DMS 273 treated with DMSO at 0.1 percent for 48 hours (cell line): ENCODE results near the gene CETP.
"Not testable (repeated sequence)": the region's sequence is repeated elsewhere in the genome, so short reads cannot be mapped to it uniquely, and the experiment has no call there.

ENCODE experiments used
- DNase-seq: peaks from one replicate; lab custom pipeline; 2025; lab: John Stamatoyannopoulos, UW

Gene CETP

GRCh38 chr16:56998861-56999260, 37.1 kb downstream of the CETP start:
- no peak for DNase-seq

DNA sequence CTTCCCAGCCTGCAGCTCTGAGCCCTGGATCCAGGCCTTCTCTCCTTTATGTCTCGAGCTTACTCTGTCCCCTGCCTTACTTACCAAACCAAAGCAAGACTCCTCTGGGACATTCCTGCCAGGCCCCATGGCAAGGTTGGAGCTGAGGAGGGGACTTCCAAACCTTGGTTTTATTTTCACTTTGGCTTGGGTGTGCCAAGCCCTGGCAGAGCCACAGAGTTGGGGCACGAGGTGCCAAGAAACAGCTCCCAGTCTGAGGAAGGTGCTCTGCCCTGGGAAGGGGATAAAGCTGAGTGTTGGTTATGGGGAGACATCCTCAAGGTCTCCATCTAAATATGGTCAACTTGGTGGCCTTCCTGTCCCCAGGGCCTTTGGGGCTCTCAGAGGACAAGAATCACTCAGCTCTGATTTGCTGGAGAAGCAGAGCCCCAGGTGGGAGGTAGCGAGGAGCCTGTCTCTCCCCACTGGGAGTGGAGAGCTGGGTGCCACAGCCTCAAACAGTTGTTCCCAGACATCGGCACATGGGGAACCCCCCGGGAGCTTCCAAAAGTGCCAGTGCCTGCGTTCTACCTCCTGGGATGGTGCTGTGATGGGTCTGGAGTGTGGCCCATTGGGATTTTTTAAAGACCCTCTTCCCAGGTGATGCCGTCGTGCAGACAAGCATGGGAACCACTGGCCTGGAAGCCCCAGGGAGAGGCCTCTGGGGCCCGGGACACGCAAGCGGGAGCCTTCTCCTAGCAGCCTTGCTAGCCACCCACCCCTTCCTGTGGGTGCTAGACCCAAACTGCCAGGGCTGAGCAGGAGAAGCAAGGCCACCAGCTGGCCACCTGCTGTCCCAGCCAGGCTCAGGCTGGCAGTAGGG, 37.9 kb downstream of the CETP start:
- DNase-seq = no peak

GRCh38 chr16:57000271-57001025, 38.7 kb downstream of the CETP start:
- DNase-seq = no peak

GRCh38 chr16:57001026-57001679, 39.4 kb downstream of the CETP start:
- no peak for DNase-seq

DNA sequence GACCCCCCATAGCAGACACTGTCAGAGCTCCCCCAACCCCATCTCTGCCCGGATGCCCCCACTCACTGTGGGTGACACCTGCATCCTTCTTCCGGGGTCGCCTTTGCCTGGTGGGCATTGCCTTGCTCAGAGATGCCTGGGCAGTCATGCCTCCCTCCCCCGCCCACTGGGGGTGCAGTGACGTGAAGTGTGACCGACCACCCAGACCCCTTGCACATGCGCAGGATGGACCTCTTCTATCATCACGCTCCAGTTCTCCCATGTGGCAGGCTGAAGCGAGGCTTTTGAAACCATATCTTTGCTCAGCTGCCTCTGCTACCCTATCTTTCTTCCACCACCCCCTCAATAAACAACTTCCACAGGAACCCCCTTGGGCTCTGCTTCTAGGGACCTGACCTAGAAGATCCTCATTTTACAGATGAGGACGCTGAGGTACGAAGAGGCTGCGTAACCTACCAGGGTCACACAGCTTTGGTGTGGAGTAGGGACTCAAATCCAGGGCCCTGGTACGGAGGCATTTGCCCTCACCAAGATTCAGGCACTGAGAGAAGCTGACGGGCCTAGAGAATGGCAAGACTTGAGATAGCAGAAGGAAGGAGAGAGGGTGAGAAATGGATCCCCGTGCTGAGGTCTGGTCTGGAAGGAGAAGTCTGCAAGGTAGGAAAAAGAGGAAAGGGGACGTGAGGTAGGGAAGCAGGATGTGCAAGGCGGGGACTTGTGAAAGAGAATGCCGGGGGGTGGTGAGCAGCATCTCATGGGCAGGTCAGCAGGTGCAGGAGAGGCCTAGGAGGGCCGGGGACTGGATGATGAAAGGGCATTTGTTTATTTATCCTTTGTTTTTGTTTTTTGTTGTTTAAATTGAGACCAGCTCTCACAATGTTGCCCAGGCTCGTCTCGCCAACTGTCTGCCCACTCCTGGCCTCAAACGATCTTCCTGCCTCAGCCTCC, 42.0 kb downstream of the CETP start:
- no peak for DNase-seq

- no peak for DNase-seq
Measured at GRCh38 chr16:57004387-57005250, 42.9 kb downstream of the CETP start.

GRCh38 chr16:57005597-57005996, 43.8 kb downstream of the CETP start:
- DNase-seq = not testable (repeated sequence)

DNA sequence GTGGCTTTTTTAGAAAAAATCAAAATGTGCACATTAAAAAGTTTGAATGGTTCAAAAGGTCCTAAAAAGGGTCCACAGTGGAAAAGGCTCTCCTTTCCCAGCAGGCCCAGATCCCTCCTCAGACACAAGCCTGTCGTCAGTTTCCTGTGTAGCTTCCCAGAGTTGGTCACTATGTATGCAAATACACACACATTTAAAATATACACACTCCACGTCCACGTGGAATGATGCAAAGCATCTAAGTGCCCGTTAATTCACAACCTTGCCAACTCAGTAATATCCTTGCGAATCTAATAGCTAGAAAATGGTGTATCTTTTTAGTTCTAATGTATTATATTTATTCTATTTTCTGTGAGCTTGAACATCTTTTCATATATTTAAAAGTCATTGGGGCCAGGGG, 45.3 kb downstream of the CETP start:
- DNase-seq = no peak

DNA sequence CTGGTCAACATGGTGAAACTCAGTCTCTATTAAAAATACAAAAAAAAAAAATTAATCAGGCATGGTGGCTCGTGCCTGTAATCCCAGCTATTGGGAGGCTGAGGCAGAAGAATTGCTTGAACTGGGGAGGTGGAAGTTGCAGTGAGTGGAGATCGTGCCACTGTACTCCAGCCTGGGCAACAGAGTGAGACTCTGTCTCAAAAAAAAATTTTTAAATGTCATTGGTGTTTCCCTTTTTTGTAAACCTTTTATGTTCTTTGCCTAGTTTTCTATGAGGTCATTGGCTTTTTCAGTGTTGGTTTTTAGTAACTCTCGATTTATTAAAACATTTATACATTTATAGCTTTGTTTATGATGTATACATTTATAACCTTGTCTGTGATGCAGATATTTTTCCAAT, 45.8 kb downstream of the CETP start:
- DNase-seq = no peak

GRCh38 chr16:57008440-57008839, 46.7 kb downstream of the CETP start:
- no peak for DNase-seq

DNA sequence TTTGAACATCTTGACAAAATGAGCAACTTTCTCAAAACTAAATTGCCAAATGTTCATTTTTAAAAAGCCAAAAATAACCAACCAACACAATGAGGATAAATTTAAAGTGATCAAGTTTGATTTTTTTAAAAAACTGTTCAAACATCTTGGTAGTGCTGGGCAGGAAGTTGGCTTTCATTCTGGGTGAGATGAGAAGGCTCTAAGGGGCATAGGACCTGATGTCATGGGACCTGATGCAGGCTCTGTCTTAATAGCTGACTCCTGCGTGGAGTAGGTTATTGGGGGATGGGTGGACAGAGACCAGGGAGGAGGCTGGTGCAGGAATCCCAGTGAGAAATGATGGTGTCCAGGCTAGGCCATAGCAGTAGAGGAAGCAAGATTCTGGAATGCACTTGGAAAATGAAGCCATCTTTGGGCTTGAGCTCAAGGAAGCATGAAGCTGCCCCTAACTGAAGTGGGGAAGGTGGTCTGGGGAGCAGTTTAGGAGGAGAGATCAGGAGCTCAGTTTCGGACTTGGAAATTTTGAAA, 48.0 kb downstream of the CETP start:
- no peak for DNase-seq

DNA sequence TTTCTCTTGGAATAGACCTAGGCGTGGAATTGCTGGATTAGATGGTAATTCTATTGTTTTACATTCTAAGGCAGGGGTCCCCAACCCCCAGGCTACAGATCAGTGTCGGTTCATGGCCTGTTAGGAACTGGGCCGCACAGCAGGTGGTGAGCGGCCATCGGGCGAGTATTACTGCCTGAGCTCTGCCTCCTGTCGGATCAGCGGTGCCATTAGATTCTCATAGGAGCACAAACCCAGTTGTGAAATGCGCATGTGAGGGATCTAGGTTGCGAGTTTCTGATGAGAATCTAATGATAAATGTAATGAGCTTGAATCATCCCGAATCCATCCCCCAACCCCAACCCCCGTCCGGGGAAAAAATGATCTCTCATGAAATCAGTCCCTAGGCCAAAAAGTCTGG, 50.6 kb downstream of the CETP start:
- DNase-seq = no peak

DNA sequence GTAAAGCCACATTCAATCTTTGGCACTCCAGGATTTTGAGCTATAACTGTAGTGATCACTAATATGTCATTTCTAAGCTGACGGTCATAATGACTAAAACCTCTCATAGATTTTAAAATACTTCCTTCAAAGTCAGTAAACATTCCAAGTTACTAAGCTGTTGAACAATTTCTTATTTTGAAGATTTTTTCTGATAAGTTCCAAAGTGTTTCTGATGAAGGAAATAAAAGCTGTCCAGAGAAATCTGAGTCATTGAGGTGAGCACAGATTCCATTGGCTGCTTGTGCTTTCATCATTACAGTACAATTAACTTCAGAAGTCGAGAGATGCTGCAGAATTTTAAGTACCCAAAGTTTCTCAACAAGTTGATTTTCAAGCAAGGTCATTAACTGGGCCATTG, 51.5 kb downstream of the CETP start:
- no peak for DNase-seq

DNA sequence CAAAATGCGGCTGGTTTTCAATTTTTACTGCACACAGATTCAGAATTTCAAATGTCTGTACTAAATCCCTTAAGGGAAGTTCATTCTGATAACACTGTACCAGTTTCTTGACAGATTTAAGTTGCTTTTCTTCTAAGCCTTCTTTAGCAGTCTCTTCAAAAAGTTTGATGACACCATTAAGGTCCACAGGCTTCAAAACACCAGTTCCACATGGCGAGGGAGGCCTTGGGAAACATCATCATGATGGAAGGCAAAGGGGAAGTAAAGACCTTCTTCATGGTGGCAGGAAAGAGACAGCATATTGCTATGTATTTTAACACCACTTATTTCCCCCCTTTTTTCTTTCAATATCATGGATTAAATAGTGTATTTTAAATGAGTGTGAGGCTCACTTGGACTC, 52.2 kb downstream of the CETP start:
- DNase-seq = no peak

DNA sequence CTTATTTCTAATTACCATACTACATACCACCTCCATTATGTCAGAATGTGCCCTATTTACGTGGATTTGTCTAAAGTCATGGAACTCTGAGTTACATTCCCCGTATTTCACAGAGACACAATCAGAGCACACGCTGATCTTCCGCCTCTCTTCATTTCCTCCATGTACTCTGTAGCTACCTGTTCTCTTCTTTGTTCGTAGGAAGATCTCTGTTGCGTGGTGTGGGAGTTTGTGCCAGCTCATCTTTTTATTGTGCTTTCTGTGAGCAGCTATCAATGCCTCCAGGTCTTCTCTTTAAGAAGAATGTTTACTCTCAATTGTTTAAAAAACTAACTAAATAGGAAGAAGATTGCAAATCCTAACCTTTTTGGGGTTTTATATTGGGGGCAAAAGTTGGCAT, 54.6 kb downstream of the CETP start:
- no peak for DNase-seq

GRCh38 chr16:57016831-57017230, 55.1 kb downstream of the CETP start:
- DNase-seq = no peak

- no peak for DNase-seq
Measured at GRCh38 chr16:57017251-57017650, 55.5 kb downstream of the CETP start.

DNA sequence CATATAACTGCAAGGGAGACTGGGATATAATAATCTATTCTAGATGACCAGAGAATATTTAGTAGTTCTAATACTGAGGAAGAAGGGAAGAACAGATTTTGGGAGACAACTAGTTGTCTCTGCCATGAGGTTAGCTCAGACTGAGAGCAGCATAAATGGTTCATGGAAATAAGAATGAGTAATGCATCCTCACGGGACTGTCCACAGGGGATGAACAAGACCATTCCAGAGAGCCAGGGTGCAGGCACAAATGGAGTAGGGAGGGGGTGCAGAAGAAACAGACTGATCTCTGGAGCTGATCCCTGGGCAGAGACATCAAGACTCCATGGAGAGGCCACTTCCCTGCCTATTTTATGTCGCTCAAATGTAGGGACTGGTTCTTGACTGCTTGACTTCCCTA, 58.0 kb downstream of the CETP start:
- DNase-seq = no peak

DNA sequence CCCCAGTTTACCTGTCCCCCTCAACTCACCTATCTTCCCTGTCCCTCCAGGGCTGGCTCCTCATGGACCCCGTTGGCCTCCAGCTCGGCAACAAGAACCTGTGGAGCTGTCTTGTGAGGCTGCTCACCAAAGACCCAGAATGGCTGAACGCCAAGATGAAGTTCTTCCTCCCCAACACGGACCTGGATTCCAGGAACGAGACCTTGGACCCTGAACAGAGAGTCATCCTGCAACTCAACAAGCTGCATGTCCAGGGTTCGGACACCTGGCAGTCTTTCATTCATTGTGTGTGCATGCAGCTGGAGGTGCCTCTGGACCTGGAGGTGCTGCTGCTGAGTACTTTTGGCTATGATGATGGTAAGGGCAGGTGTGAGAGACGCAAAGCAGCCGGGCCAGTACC, 58.9 kb downstream of the CETP start:
- DNase-seq = no peak

DNA sequence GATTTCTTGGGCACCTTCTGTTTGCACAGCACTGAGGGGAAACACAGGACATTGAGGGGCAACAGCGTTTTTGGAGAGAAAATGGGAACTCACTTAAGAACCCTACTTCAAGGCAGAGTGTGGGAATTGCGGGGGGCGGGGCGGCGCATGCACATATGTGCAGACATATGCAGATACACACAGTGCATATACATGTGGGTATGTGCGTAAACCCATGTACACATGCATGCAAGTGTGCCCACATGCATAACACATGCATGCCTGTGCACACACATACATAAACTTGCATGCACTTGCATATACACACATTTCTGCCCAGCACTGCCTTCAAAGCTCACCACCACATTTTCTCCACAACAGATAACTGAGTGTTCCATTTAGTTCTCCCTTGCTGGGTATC, 60.0 kb downstream of the CETP start:
- DNase-seq = no peak

GRCh38 chr16:57022445-57022844, 60.7 kb downstream of the CETP start:
- no peak for DNase-seq
